OCI-LY7 (cell line): ENCODE data around the gene KCNT1.

Source experiments
- EZH2phosphoT487 ChIP-seq: fragments of 200-600 bp; sonication (generic); IDR thresholded peaks from 2 replicates; pipeline ENCODE4 v1.6.1; 2018; ENCODE audit warnings: low read depth, borderline replicate concordance, mild to moderate bottlenecking, mixed run types, antibody characterized with exemption, low read length, moderate library complexity, mixed read lengths
- TF ChIP-seq, protein P1 (sequence below): fragments of 200-600 bp; sonication (generic); conservative IDR thresholded peaks from 2 replicates; pipeline ENCODE4 v1.5.1; 2014; ENCODE audit warnings: mild to moderate bottlenecking, antibody characterized with exemption, low read length, moderate library complexity, mixed read lengths

DNA sequence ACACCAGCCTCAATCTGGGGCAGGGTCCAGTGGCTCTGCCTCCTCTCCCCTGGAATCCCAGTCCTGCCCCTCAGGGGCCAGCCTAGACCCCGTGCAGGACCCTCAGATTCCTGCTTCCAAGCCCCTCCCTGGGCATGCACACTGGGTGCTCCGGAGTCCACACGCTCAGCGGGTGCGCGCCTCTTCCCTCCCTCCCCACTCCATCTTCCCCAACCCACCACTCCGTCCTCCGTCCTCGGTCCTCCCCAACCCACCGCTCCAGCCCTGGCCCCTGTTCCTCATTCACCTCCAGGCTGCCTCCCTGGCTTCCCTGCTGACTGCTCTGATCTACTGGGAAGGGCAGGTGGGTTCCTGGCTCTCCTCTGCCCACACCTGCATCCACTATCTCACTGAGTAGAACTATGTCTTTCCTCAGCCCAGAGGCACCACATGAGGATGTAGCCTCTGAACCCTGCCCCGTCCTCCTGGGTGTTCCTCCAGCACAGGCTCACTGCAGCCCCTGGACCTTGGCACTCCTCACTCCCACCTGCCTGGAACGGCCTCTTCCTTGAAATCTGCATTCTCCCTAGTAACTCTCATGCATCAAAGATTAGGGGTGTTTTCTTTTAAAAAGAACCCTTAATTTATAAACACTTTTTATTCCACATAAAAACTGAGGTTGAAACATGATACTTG lies 112.6 kb downstream of the KCNT1 start:
- TF ChIP-seq, protein P1, sequence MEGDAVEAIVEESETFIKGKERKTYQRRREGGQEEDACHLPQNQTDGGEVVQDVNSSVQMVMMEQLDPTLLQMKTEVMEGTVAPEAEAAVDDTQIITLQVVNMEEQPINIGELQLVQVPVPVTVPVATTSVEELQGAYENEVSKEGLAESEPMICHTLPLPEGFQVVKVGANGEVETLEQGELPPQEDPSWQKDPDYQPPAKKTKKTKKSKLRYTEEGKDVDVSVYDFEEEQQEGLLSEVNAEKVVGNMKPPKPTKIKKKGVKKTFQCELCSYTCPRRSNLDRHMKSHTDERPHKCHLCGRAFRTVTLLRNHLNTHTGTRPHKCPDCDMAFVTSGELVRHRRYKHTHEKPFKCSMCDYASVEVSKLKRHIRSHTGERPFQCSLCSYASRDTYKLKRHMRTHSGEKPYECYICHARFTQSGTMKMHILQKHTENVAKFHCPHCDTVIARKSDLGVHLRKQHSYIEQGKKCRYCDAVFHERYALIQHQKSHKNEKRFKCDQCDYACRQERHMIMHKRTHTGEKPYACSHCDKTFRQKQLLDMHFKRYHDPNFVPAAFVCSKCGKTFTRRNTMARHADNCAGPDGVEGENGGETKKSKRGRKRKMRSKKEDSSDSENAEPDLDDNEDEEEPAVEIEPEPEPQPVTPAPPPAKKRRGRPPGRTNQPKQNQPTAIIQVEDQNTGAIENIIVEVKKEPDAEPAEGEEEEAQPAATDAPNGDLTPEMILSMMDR, result no peak
- no peak for TF ChIP-seq EZH2phosphoT487
